HK-2 (cell line): ENCODE measurements around the gene XPR1.

Source experiments
- DNase-seq: peaks from one replicate; pipeline ENCODE4 v3.0.0-alpha.2; 2018; ENCODE audit not compliant: unreplicated experiment

XPR1 gene

GRCh38 chr1:180930687-180931086 lies 298.9 kb downstream of the XPR1 start:
- no peak for DNase-seq

- DNase-seq: no peak
These were observed 299.7 kb downstream of the XPR1 start for GRCh38 chr1:180931529-180931928.

GRCh38 chr1:180932378-180932777 lies 300.6 kb downstream of the XPR1 start:
- no peak for DNase-seq

GRCh38 chr1:180933141-180933540 lies 301.3 kb downstream of the XPR1 start:
- no peak for DNase-seq

GRCh38 chr1:180934563-180934962 lies 302.7 kb downstream of the XPR1 start:
- DNase-seq: no peak

- DNase-seq: no peak
These were observed 303.7 kb downstream of the XPR1 start for GRCh38 chr1:180935326-180936109.

GRCh38 chr1:180936110-180937011 lies 304.5 kb downstream of the XPR1 start:
- DNase-seq: no peak

- no peak for DNase-seq
These were observed 305.2 kb downstream of the XPR1 start for GRCh38 chr1:180937012-180937372.

GRCh38 chr1:180937624-180938225 lies 305.9 kb downstream of the XPR1 start:
- no peak for DNase-seq

GRCh38 chr1:180939073-180939710 lies 307.4 kb downstream of the XPR1 start:
- DNase-seq: no peak

GRCh38 chr1:180939711-180940103 lies 307.9 kb downstream of the XPR1 start:
- no peak for DNase-seq
